ENCODE results near the gene PPP6R1.

PPP6R1 gene

GRCh38 chr19:55257461-55258420 lies 1.1 kb downstream of the PPP6R1 start:
- DNase-seq (ENCODE audit: low read depth in 2 of 2), result no peak

GRCh38 chr19:55256562-55257460 lies 2.0 kb downstream of the PPP6R1 start:
- no peak for DNase-seq (ENCODE audit: low read depth in 2 of 2)

DNA sequence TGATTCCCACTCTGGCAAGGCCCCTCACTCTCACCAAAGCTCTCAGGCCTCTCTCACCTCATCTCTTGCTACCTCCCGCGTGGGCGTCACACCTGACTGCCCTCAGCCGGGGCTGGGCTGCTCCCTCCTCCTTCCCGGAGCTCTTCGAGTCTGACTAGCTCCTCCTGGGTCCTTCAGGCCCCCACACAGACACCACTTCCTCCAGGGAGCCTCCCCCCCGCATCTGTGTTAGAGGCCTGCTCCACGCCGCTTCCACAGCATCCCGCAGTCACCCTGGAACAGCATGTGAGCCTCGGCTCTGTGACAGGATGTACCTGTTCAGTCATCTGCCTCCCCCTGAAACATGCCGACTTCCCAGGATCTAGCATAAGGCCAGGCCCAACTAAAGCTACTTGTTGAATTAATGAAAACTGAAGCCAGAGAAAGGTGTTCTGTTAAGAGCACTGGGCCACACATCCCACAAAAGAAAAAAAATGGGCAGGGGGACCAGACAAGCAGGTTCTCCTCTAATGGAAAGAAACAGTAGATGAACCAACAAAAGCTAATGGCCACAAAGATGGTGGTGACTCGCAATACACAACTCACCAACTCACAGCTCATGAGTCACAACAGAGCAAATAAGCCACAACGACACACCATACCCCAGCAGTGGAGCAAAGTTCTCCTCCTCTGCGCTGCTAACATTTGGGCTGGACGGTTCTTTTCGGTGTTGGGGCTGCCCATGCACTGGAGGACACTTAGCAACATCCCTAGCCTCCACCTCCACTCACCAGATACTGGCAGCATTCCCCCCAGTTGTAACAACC lies 3.0 kb downstream of the PPP6R1 start:
- DNase-seq (ENCODE audit: low read depth in 2 of 2), result no peak

DNA sequence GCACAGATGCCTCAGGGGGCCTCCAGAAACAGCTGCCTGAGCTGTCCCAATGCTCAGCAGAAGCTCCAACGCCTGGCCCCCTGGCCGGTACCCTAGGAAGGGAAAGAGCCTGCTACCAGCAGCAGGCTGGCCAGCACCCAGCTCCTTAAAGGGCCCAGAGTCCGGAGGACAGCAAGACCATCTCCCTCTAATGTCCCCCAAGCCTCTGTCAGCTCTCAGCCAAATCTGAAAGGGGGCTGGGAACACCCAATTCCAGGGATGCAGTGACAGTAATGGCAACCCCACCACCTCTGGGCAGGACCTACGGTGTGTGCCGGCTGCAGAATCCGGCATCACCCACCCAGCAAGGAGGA lies 4.2 kb downstream of the PPP6R1 start:
- no peak for DNase-seq (ENCODE audit: low read depth in 2 of 2)

DNA sequence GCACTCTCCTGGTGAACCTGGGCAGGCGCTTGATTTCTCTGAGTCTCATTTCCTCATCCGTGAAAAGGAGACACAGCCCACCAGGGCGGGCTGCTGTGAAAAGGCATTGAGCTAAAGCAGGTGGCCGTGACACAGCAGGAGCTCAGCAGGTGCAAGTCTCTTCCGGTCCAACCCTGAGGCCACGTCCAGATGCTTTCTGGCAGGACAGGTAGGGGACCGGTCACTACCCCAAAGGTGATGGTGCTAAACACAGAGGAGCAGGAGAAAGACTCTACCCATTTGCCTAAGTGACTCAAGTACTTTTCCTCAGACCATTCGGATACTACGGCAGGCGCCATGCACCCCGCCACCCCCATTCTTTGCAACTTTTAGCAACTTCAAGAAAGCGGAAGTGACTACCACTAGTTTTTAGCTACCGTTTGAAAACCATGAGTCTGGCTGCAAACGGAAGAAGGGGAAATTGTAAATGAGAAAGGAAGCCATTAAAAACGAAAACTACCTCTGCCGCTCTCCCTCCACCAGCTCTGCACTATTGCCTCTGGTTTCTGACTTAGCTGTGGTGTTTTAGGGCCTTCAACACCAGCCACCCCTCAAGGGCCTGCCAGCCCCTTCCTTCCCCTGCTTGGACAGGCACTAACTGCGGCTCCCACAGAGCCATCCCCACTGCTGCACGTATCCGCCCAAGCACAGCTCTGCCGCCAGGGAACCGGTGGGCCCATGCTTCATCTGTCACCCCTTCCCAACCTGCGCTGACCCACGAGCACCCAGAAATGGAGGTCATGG lies 4.8 kb downstream of the PPP6R1 start:
- no peak for DNase-seq (ENCODE audit: low read depth in 2 of 2)

- DNase-seq (ENCODE audit: low read depth in 2 of 2), result no peak
Measured at GRCh38 chr19:55252760-55253663, 5.8 kb downstream of the PPP6R1 start.

- DNase-seq (ENCODE audit: low read depth in 2 of 2), result no peak
Measured at GRCh38 chr19:55251341-55252081, 7.3 kb downstream of the PPP6R1 start.

DNA sequence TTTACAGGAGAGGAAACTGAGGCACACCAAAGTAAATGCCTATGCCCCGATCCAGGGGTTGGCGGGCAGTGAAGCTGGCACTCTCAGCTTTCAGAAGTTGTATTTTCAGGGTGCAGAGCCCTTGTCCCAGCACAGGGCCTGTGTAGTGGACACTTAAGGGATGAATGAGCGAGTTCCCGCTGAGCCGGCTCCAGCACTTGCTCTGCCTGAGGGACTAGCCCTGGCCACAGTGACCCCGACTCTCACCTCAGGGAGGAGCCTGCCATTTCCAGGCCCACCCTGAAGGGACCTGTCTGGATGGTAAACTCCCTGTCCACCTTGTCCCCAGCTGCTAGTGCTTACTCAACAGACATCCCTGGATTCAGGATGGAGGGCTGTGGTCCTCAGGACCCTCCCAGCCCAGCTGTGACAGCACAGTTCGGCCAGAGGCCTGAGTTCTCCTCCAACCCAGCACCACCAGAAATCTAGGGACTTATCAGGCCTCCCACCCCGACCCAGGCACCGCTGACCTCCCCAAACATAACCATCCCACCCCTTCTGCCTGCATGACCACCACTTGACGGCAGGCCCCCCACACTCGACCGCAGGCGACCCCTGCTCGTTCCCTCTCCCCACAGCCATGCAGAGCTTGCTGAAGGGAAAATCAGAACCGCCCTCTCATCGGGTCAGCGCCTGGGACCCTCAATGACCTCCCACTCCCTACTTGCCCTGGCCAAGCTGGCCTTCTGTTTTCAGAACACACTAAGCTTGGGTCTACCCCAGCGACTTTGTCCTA lies 8.4 kb downstream of the PPP6R1 start:
- no peak for DNase-seq (ENCODE audit: low read depth in 2 of 2)

DNA sequence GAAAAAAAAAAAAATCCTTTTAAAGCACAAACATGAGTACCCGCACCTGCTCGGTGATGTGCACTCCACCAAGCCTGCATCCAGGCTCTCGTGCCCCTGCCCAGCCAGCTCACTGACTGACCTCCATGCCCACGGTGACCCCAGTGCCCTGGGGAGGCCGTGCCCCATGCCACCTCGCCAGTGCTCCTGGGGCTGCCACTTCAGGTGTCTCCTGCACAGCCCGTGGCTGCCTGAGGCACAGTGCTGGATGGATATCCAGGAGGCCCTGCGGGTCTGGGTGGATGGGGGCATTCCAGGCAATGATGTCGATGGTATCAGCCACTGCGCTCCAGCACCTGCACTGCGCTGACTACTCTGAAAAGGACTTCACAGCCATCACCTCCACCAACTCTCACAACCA lies 9.0 kb downstream of the PPP6R1 start:
- DNase-seq (ENCODE audit: low read depth in 2 of 2), result no peak

- DNase-seq (ENCODE audit: low read depth in 2 of 2), result no peak
Measured at GRCh38 chr19:55248704-55249103, 10.1 kb downstream of the PPP6R1 start.

DNA sequence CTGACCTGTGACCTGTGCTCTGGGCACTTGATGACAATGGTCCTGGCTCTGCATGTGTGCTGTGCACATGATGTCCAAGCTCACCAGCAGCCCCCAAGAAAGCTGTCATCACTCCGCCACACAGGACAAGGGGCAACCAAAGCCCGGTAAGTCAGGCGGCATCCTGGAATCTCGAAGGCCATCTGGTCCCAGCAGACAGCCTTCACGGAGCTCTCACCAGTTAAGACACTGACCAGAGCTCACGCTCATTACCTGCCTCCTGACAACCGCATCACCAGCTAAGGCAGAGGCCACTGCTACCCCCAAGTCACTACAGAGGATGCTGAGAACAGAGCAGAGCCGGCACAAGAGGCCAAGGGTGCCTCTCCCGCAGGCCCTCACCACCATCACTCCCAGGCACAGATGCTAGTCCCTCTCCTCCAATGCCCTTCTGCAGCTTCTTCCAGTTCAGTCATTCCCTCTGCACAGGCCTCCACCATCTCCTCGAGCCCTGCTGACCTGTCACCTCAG lies 10.6 kb downstream of the PPP6R1 start:
- no peak for DNase-seq (ENCODE audit: low read depth in 2 of 2)

DNA sequence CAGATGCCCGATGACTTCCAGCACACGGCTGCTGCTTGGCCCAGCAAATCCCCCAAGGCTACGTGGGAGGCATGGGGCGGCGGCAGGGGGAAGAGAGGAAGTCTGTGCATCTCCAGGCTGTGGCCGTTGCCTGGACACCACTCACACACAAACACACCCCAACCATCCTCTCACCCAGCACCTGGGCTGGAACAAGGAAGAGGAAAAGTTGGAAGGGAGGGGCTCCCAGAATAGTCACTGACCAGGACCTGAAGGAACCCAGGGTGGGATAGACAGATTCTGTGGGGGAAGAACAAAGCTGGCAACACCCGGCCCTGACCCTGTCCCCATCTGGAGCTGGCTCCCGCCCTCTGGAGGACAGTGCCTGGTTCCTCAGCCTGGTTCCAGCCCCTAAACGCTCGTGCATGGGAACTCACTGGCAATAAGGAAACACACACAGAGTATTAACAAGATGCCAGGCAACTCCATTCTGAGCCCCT lies 11.2 kb downstream of the PPP6R1 start:
- no peak for DNase-seq (ENCODE audit: low read depth in 2 of 2)

DNA sequence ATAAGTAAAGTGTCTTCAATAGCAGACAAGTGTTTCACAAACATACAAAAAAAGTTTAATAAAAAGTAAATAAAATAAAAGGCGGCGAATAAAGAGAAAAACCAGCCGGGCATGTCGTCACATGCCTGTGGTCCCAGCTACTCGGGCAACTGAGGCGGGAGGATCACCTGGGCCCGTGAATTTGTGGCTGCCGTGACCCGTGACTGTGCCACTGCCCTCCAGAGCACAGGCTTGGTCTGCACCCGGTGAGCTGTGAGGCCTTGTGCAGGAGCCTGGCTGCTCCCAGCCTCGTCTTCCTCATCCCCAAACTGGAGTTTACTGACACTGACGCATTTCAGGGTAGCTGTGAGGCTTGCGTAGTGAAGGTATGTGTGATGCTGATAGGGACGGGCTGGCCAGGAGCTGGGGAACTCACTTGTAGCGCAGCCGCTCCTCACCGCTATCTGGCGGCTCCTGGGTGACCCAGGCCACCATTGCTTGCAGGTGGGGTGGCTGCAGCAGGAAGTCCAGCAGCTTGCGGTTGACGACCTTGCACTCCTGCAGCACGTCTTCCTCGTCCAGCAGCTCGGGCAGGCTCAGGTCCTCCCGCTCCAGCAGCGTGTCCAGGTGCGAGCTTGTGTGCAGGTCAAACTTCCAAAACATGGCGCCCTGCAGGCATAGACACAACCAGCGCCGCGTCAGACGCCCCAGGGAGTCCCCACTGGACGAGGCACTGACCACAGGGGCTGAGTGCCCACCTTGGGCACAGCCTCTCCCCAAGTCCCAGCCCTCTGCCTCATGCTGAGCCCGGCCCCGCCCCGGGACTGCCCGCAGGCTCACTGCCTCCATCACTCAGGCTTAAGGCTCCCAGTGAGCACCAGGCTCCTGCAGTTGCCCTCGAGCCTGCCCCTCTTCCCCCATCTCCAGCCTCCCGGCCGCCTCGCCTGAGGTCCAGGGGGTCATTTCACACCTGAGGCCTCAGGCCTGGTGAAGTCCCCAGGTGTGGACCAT lies 12.1 kb downstream of the PPP6R1 start:
- no peak for DNase-seq (ENCODE audit: low read depth in 2 of 2)

DNA sequence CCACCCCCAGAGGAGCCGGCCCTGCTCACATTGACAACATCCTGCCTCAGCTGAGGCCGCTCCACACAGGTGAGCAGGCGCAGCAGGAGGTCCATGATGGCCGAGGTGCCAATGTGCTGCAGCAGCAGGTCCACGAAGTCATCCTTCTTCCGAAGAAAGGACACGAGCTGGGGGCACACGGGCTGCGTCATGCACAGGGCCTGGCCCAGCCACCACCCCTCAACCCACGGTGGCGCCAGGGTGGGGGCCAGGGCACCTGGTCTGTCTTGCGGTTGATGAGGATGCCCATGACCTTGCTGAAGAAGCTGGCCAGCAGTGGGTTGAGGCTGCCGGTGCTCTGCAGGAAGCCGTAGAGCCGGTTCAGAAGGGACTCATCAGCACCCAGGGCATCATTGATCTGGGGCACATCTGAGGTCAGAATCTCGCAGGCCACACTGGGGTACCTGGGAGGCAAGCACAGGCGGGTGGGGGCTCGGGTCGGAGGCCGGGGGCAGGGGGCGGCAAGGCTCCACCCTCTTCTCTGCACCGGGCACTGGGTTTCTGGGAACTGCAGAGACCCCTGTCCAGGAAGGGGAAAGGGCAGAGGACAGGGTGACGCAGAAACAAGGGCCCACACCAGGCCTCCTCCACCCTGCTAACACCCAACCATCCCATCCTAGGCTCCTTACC lies 13.4 kb downstream of the PPP6R1 start:
- no peak for DNase-seq (ENCODE audit: low read depth in 2 of 2)

- no peak for DNase-seq (ENCODE audit: low read depth in 2 of 2)
Measured at GRCh38 chr19:55244004-55244680, 14.7 kb downstream of the PPP6R1 start.

DNA sequence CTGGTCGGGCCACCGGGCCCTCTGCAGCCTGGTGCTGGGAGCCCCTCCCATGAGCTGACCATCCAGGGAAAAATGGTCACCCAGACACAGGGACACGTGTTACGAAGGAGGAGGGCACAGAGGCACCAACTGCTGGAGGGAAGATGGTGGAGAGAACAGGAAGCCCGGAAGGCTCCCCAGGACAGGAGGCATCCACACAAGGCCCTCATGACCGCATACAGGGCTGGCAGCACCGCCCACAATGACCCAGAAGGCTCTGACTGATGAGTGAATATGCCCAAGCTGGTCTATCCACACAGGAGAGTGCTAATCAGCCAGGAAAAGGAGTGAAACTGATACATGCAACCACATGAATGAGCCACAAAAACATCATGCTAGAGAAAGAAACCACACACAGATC lies 16.3 kb downstream of the PPP6R1 start:
- DNase-seq (ENCODE audit: low read depth in 2 of 2), result no peak

All from fibroblast of skin of left biceps (primary cell).